CMK (cell line): Measurements from ENCODE around the gene LNX2.

ENCODE experiments used
- DNase-seq: peaks from one replicate; pipeline ENCODE4 v3.0.0-alpha.2; 2010; ENCODE audit warnings: low read depth

Gene LNX2

GRCh38 chr13:27504128-27504867 is 116.0 kb downstream of the LNX2 start:
- DNase-seq: no peak

DNA sequence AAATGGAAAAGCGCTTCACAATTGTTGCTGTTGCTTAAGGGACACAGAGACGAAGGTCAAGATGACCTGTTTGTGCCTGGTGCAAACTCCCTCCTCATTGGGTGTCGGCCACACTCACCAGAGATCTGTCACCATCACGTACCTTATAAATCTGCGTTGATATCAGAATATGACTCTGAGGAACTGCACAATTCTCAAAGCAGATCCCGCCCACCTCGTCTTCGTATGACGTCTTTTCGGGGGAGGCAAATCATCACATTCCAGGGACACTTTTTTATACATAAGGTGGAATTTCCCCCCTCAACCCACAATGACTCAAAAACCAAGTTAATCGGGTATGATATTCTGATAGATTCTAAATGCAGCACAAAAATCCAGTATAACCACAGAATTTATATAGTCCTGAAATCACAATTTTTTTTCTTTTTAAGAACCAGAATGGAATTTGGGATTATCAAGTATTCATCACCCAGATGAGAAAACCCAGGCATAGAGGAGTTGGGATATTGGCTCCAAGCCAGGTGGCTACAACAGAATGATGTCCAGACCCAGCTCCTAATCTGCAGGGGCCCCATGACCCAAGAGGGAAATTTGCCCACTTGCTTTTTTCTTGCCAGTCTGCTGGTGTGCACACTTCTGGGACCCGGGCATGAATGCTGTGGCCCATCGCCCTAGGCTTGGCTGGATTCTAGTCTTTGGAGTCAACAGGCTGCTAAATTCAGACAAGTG is 119.4 kb downstream of the LNX2 start:
- no peak for DNase-seq

GRCh38 chr13:27497563-27498230 is 122.6 kb downstream of the LNX2 start:
- no peak for DNase-seq

GRCh38 chr13:27496536-27497273 is 123.6 kb downstream of the LNX2 start:
- no peak for DNase-seq

DNA sequence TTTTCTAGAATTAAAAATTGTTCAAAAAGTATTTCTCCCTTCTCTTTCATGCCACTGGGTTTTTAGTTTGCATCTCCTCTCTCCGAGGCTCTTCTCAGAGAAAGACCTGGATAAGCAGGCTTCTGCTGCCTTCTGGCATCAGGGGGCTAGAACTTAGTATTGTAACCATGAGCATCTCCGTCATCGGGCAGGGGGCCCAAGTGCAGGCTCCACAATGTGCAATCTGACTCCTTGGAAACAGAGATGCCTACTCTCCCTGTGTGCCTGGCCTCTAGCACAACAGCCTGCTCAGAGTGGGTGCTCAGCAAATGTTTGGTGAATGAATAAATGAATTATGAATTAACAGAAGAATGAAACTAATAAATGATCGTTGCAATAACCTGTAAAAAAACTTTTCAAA is 124.3 kb downstream of the LNX2 start:
- DNase-seq: no peak
